Sigmoid colon (tissue), 7 donors: ENCODE data around the gene GET3. TPM values are rescaled to one million over a fixed set of nuclear protein-coding genes. Genes with fewer than 3 reads are reported as not detected.

ENCODE experiments used
- DNase-seq: peaks from one replicate; pipeline ENCODE4 v3.0.0-alpha.2; 2019
- H3K27ac ChIP-seq, 4 donors: fragments of 200-600 bp; sonication (generic); one replicate each; pipeline ENCODE4 v1.5.1; 2016 to 2019; ENCODE audit warnings: mild to moderate bottlenecking in 1 of 4
- H3K27me3 ChIP-seq, 3 donors: fragments of 200-600 bp; sonication (generic); one replicate each; pipeline ENCODE4 v1.5.1; 2019; ENCODE audit warnings: mild to moderate bottlenecking in 1 of 3
- H3K36me3 ChIP-seq, 4 donors: fragments of 200-600 bp; sonication (generic); one replicate each; pipeline ENCODE4 v1.5.1; 2016 to 2019
- H3K4me1 ChIP-seq, 4 donors: fragments of 200-600 bp; sonication (generic); one replicate each; pipeline ENCODE4 v1.5.1; 2017 to 2019
- H3K4me3 ChIP-seq, 4 donors: fragments of 200-600 bp; sonication (generic); one replicate each; pipeline ENCODE4 v1.5.1; 2017 to 2019; ENCODE audit warnings: mild to moderate bottlenecking in 2 of 4, moderate library complexity in 1 of 4
- H3K9me3 ChIP-seq, 4 donors: fragments of 200-600 bp in 3 of 4; sonication (generic) in 3 of 4; one replicate each; pipeline versions ENCODE4 v1.5.1 to v1.6.1; 2013 to 2019
- CTCF ChIP-seq, 4 experiments: fragments of 450-650 bp in 3 of 4; fragments of 200-600 bp in 1 of 4; IDR thresholded peaks; one replicate each; pipeline ENCODE4 v1.5.1; 2016 to 2019; ENCODE audit warnings: antibody characterized with exemption in 4 of 4, mild to moderate bottlenecking in 3 of 4, moderate library complexity in 2 of 4
- EP300 ChIP-seq, 4 donors: sonication (generic); formaldehyde crosslinking; IDR thresholded peaks; one replicate each; pipeline ENCODE4 v1.6.1; 2017; ENCODE audit warnings: antibody characterized with exemption in 4 of 4
- POLR2A ChIP-seq, 2 donors: fragments of 450-650 bp; IDR thresholded peaks; one replicate each; pipeline ENCODE4 v1.6.1; 2016; ENCODE audit warnings: antibody characterized with exemption in 2 of 2, mild to moderate bottlenecking in 2 of 2, moderate library complexity in 2 of 2
- POLR2AphosphoS5 ChIP-seq, 4 donors: sonication (generic); formaldehyde crosslinking; IDR thresholded peaks; one replicate each; pipeline ENCODE4 v1.6.1; 2017; ENCODE audit warnings: antibody characterized with exemption in 4 of 4
- WGBS, 2 donors: extraction: QIAGEN DNeasy Blood & Tissue Kit; methylation state at CpG; one replicate each; pipeline ENCODE4 v1.1.7; 2013; 5-methylcytosine and 5-hydroxymethylcytosine counted together
- intact Hi-C: fragments of 100-400 bp; cut with DNase I; formaldehyde crosslinking; loops from one replicate; pipeline ENCODE4 v1.15.1; 2023
- polyA plus RNA-seq, 3 donors: library from polyadenylated mRNA; stranded (reverse); fragments of 200-250 nt; gene quantifications; one replicate each; pipeline ENCODE4 v1.2.3, GENCODE V29; 2013
- total RNA-seq, 4 donors: library from RNA; depleted of rRNA; stranded (reverse); fragments of >200 nt; gene quantifications; one replicate each; pipeline ENCODE4 v1.1.0, GENCODE V29; 2016
- donor health status: healthy with polysubstance abuse.
- donor health status: Bipolar disorder and iron deficiency.
- donor health status: healthy.

The GET3 gene
- 10 to 100 TPM; 34.6 to 59.4 (median 44.5) TPM for total RNA-seq
- polyA plus RNA-seq = 100 to 1,000 TPM in 1 of 3 donors, 10 to 100 TPM in 2; 85.8 to 121 (median 98.5) TPM

GRCh38 chr19:12736995-12737834, at the start of gene GET3:
GET3 (plus strand) TSS chr19:12737497; CDS start chr19:12737506, 9 bp downstream.
- DNase-seq = peak; percentile 98
- Histone ChIP-seq H3K9me3 (no peaks in the 10 kb centered on the region), H3K4me3 (peak within 1 kb of the TSS; percentile 80 to 95 (median 89)), H3K36me3 (peaks cover 0 to 38% (median 9%) of the 10 kb centered on the region in 4 donors), H3K4me1 (peaks cover 0 to 45% (median 38%) of the 10 kb centered on the region in 4 donors), H3K27me3 (no peaks in the 10 kb centered on the region), H3K27ac (peak within 1 kb of the TSS; percentile 85 to 90 (median 86))
- intact Hi-C loops = no loop called here
- TF ChIP-seq EP300 (IDR thresholded peaks at IDR 0.05) (no peak), CTCF (IDR thresholded peaks at IDR 0.05) (peak in 2 of 4 experiments; percentile 30 to 37), POLR2A (IDR thresholded peaks at IDR 0.05) (peak; percentile 35 to 44), POLR2AphosphoS5 (IDR thresholded peaks at IDR 0.05) (peak; percentile 34 to 70 (median 50))
- WGBS, 2 donors = 0% methylated on average over 29 of the region's 29 CpGs

- Histone ChIP-seq H3K36me3 (no peaks in the 10 kb centered on the region), H3K4me1 (no peaks in the 10 kb centered on the region), H3K27me3 (no peaks in the 10 kb centered on the region), H3K4me3 (no peak overlapping the region), H3K27ac (no peak overlapping the region), H3K9me3 (no peaks in the 10 kb centered on the region)
- DNase-seq = no peak
- 91 to 92% methylated on average over 12 of the region's 12 CpGs for WGBS, 2 donors
- intact Hi-C loops = no loop called here
- TF ChIP-seq EP300 (IDR thresholded peaks at IDR 0.05) (no peak), POLR2A (IDR thresholded peaks at IDR 0.05) (no peak), CTCF (IDR thresholded peaks at IDR 0.05) (no peak), POLR2AphosphoS5 (IDR thresholded peaks at IDR 0.05) (no peak)
Measured at GRCh38 chr19:12689012-12689411, 48.3 kb upstream of the GET3 start.

DNA sequence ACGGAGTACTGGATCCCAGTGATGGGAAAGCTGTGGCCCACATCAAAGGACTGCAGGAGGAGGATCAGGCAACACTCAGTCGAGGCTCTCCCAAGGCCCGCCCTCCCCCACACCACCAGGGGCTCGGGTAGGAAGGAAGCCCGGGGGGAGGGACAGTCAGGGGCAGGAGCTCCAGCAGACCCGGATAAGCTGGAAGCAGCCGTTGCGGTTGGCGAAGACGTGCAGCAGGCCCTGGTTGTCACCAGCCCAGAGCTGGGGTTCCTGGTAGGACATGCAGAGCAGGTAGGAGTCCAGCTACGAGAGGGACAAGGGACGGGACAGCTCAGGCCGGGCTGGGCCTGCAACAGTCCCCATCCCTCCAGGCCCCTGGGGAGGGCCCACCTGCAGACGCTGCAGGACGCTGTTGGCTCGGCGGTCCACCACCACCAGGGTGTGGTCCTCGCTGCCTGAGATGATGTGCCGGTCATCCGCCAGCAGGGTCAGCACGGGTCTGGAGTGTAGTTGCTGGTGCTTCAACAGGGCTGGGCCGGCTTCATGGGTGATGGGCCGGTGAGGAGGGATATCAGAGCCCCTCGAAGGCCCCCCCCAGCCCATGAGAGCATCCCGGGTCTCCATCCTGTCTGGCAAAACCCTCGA, 47.6 kb upstream of the GET3 start:
- no peaks in the 10 kb centered on the region for H3K9me3 ChIP-seq
- TF ChIP-seq POLR2A (IDR thresholded peaks at IDR 0.05) (no peak), POLR2AphosphoS5 (IDR thresholded peaks at IDR 0.05) (no peak), CTCF (IDR thresholded peaks at IDR 0.05) (no peak), EP300 (IDR thresholded peaks at IDR 0.05) (no peak)
- H3K4me1 ChIP-seq = peaks cover 0 to under 1% (median 0%) of the 10 kb centered on the region in 4 donors
- H3K27me3 ChIP-seq = no peaks in the 10 kb centered on the region
- H3K4me3 ChIP-seq = no peak overlapping the region
- WGBS, 2 donors = 69 to 84% methylated on average over 26 of the region's 26 CpGs
- DNase-seq = no peak
- intact Hi-C loops = no loop called here
- no peak overlapping the region for H3K27ac ChIP-seq
- no peaks in the 10 kb centered on the region for H3K36me3 ChIP-seq

- Histone ChIP-seq H3K4me3 (no peak overlapping the region), H3K27ac (no peak overlapping the region), H3K4me1 (peaks cover 0 to 22% (median 18%) of the 10 kb centered on the region in 4 donors), H3K27me3 (no peaks in the 10 kb centered on the region), H3K9me3 (no peaks in the 10 kb centered on the region), H3K36me3 (no peaks in the 10 kb centered on the region)
- intact Hi-C loops = no loop called here
- 90 to 91% methylated on average over 5 of the region's 5 CpGs for WGBS, 2 donors
- no peak for DNase-seq
- TF ChIP-seq EP300 (IDR thresholded peaks at IDR 0.05) (no peak), POLR2A (IDR thresholded peaks at IDR 0.05) (no peak), CTCF (IDR thresholded peaks at IDR 0.05) (no peak), POLR2AphosphoS5 (IDR thresholded peaks at IDR 0.05) (no peak)
Measured at GRCh38 chr19:12692960-12693359, 44.3 kb upstream of the GET3 start.
